Activated CD4-positive, alpha-beta T cell treated with anti-CD3 and anti-CD28 coated beads for 4 hours (primary cell): ENCODE data around the gene ZNF580.

Experiments used
- DNase-seq, 2 donors: peaks; one replicate each; pipeline ENCODE4 v3.0.0-alpha.2; 2020

ZNF580 gene

GRCh38 chr19:55663846-55664536 is 23.2 kb downstream of the ZNF580 start:
- DNase-seq: no peak

- DNase-seq: no peak
Measured at GRCh38 chr19:55666343-55667005, 25.7 kb downstream of the ZNF580 start.

GRCh38 chr19:55667006-55667381 is 26.2 kb downstream of the ZNF580 start:
- DNase-seq: no peak

- DNase-seq: no peak
Measured at GRCh38 chr19:55667511-55667910, 26.7 kb downstream of the ZNF580 start.

- no peak for DNase-seq
Measured at GRCh38 chr19:55667958-55668357, 27.2 kb downstream of the ZNF580 start.

- DNase-seq: no peak
Measured at GRCh38 chr19:55668603-55669348, 28.0 kb downstream of the ZNF580 start.

- no peak for DNase-seq
Measured at GRCh38 chr19:55669418-55670279, 28.8 kb downstream of the ZNF580 start.

GRCh38 chr19:55670280-55671053 is 29.7 kb downstream of the ZNF580 start:
- DNase-seq: no peak

GRCh38 chr19:55671054-55671378 is 30.2 kb downstream of the ZNF580 start:
- DNase-seq: no peak

GRCh38 chr19:55672418-55672817 is 31.6 kb downstream of the ZNF580 start:
- no peak for DNase-seq

- DNase-seq: no peak
Measured at GRCh38 chr19:55673465-55673864, 32.7 kb downstream of the ZNF580 start.

- no peak for DNase-seq
Measured at GRCh38 chr19:55673889-55674288, 33.1 kb downstream of the ZNF580 start.

- no peak for DNase-seq
Measured at GRCh38 chr19:55674459-55674840, 33.6 kb downstream of the ZNF580 start.

- peak; percentile 97 for DNase-seq
Measured at GRCh38 chr19:55674841-55675660, 34.2 kb downstream of the ZNF580 start, which contains the start of gene EPN1. EPN1 (plus strand) TSS chr19:55675226; CDS start chr19:55678628, 3,402 bp downstream.

- no peak for DNase-seq
Measured at GRCh38 chr19:55675661-55676354, 35.0 kb downstream of the ZNF580 start.

- no peak for DNase-seq
Measured at GRCh38 chr19:55676383-55676782, 35.6 kb downstream of the ZNF580 start.

GRCh38 chr19:55676889-55677505 is 36.2 kb downstream of the ZNF580 start:
- no peak for DNase-seq

GRCh38 chr19:55677572-55678028 is 36.8 kb downstream of the ZNF580 start:
- no peak for DNase-seq

- no peak for DNase-seq
Measured at GRCh38 chr19:55678121-55678671, 37.4 kb downstream of the ZNF580 start.
